ENCODE data around the gene UBAC2.

DNA sequence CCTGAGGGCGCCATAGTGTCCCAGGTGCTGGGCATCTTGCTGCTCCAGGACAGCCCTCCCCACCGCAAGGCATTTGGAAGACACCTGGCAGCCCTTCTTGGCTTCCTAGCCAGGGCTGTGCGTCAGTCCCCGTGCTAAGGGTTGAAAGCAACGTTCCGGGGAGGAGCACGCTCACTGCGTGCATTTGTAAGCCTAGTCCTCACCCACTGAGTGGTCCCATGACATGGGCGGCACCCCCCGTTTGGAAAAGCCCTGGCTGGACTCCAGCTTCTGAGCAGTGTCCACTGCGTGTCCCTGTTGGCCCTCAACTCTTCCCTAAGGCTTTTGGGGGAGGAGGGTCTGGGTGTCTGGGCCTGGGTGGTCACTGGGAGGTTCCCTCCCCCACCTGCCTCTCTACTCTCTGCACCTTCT, 182.9 kb downstream of the UBAC2 start:
- TF ChIP-seq, protein P1, sequence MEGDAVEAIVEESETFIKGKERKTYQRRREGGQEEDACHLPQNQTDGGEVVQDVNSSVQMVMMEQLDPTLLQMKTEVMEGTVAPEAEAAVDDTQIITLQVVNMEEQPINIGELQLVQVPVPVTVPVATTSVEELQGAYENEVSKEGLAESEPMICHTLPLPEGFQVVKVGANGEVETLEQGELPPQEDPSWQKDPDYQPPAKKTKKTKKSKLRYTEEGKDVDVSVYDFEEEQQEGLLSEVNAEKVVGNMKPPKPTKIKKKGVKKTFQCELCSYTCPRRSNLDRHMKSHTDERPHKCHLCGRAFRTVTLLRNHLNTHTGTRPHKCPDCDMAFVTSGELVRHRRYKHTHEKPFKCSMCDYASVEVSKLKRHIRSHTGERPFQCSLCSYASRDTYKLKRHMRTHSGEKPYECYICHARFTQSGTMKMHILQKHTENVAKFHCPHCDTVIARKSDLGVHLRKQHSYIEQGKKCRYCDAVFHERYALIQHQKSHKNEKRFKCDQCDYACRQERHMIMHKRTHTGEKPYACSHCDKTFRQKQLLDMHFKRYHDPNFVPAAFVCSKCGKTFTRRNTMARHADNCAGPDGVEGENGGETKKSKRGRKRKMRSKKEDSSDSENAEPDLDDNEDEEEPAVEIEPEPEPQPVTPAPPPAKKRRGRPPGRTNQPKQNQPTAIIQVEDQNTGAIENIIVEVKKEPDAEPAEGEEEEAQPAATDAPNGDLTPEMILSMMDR (IDR thresholded peaks at IDR 0.05) = no peak
- TF ChIP-seq POLR2A (IDR thresholded peaks at IDR 0.05) = no peak

All from uterus (tissue), 2 donors.